ENCODE measurements around the gene RPF1.

DNA sequence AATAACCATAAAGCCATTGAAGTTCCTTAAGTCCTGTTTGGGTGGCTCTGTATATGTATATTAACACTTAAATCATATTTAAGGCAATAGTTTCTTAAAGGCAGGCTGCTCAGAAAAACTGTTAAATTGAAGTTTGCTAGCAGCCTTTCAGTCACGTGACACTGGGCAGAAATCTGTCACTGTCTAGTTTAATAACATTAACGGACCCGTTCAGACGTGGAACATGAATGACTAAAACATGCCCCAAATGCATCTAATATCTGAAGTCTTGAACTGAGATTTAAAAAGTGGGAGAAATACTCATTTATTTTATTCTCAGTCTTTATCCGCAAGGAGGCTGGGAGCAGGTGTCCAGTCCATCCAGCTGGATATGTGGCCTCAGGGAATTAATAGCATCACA, 23.9 kb downstream of the RPF1 start:
- TF ChIP-seq ZFP3 (CRISPR knock-in tag; IDR thresholded peaks at IDR 0.05) (no peak), PATZ1 (CRISPR knock-in tag; IDR thresholded peaks at IDR 0.05; ENCODE audit: borderline replicate concordance) (no peak), TCF4 (CRISPR knock-in tag; IDR thresholded peaks at IDR 0.05; ENCODE audit: borderline replicate concordance) (no peak), ARNTL (CRISPR knock-in tag; IDR thresholded peaks at IDR 0.05; ENCODE audit: borderline replicate concordance, low read depth) (no peak), ZFP30 (CRISPR knock-in tag; IDR thresholded peaks at IDR 0.05) (no peak), ZNF8 (CRISPR knock-in tag; IDR thresholded peaks at IDR 0.05) (no peak), ZNF565 (CRISPR knock-in tag; conservative IDR thresholded peaks at IDR 0.05; ENCODE audit: low read depth) (no peak), PPARA (CRISPR knock-in tag; IDR thresholded peaks at IDR 0.05; ENCODE audit: borderline replicate concordance) (no peak), ZC3H10 (CRISPR knock-in tag; IDR thresholded peaks at IDR 0.05) (no peak)
- TF ChIP-seq, protein P1, sequence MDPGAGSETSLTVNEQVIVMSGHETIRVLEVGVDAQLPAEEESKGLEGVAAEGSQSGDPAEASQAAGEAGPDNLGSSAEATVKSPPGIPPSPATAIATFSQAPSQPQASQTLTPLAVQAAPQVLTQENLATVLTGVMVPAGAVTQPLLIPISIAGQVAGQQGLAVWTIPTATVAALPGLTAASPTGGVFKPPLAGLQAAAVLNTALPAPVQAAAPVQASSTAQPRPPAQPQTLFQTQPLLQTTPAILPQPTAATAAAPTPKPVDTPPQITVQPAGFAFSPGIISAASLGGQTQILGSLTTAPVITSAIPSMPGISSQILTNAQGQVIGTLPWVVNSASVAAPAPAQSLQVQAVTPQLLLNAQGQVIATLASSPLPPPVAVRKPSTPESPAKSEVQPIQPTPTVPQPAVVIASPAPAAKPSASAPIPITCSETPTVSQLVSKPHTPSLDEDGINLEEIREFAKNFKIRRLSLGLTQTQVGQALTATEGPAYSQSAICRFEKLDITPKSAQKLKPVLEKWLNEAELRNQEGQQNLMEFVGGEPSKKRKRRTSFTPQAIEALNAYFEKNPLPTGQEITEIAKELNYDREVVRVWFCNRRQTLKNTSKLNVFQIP (CRISPR knock-in tag; IDR thresholded peaks at IDR 0.05; ENCODE audit: borderline replicate concordance, low read depth), result no peak
- TF ChIP-seq, protein P2, sequence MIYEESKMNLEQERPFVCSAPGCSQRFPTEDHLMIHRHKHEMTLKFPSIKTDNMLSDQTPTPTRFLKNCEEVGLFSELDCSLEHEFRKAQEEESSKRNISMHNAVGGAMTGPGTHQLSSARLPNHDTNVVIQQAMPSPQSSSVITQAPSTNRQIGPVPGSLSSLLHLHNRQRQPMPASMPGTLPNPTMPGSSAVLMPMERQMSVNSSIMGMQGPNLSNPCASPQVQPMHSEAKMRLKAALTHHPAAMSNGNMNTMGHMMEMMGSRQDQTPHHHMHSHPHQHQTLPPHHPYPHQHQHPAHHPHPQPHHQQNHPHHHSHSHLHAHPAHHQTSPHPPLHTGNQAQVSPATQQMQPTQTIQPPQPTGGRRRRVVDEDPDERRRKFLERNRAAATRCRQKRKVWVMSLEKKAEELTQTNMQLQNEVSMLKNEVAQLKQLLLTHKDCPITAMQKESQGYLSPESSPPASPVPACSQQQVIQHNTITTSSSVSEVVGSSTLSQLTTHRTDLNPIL (CRISPR knock-in tag; IDR thresholded peaks at IDR 0.05; ENCODE audit: low read depth), result no peak
- TF ChIP-seq, protein P3, sequence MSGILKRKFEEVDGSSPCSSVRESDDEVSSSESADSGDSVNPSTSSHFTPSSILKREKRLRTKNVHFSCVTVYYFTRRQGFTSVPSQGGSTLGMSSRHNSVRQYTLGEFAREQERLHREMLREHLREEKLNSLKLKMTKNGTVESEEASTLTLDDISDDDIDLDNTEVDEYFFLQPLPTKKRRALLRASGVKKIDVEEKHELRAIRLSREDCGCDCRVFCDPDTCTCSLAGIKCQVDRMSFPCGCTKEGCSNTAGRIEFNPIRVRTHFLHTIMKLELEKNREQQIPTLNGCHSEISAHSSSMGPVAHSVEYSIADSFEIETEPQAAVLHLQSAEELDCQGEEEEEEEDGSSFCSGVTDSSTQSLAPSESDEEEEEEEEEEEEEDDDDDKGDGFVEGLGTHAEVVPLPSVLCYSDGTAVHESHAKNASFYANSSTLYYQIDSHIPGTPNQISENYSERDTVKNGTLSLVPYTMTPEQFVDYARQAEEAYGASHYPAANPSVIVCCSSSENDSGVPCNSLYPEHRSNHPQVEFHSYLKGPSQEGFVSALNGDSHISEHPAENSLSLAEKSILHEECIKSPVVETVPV (CRISPR knock-in tag; IDR thresholded peaks at IDR 0.05), result no peak
